Gastroesophageal sphincter (tissue), 3 donors: Measurements from ENCODE around the gene RNF126.

Experiments
- CTCF ChIP-seq, 4 experiments: fragments of 200-600 bp in 2 of 4; fragments of 450-650 bp in 2 of 4; sonication (generic) in 1 of 4; IDR thresholded peaks; one replicate each; pipeline ENCODE4 v1.5.1; 2017 to 2019; ENCODE audit warnings: antibody characterized with exemption in 4 of 4, mild to moderate bottlenecking in 2 of 4, moderate library complexity in 2 of 4
- EP300 ChIP-seq: sonication (generic); formaldehyde crosslinking; IDR thresholded peaks from one replicate; pipeline ENCODE4 v1.6.1; 2017; ENCODE audit warnings: antibody characterized with exemption, mild to moderate bottlenecking
- POLR2A ChIP-seq, 2 donors: fragments of 450-650 bp; IDR thresholded peaks; one replicate each; pipeline ENCODE4 v1.6.1; 2017; ENCODE audit warnings: antibody characterized with exemption in 2 of 2, mild to moderate bottlenecking in 2 of 2, moderate library complexity in 1 of 2
- POLR2AphosphoS5 ChIP-seq: sonication (generic); formaldehyde crosslinking; IDR thresholded peaks from one replicate; pipeline ENCODE4 v1.6.1; 2017; ENCODE audit warnings: antibody characterized with exemption

- TF ChIP-seq CTCF (IDR thresholded peaks at IDR 0.05): no peak
- TF ChIP-seq POLR2A (IDR thresholded peaks at IDR 0.05): no peak
- no peak for TF ChIP-seq EP300
- no peak for TF ChIP-seq POLR2AphosphoS5
Measured at GRCh38 chr19:642767-643727, 20.0 kb downstream of the RNF126 start.
